GM19438 (cell line): ENCODE data around the gene TMEM135.
"Not testable (repeated sequence)": the region's sequence is repeated elsewhere in the genome, so short reads cannot be mapped to it uniquely, and the experiment has no call there.

ENCODE experiments used
- ATAC-seq: cut with Tn5 transposase; IDR thresholded peaks from one replicate; pipeline ENCODE4 v1.9.1; 2021; ENCODE audit warnings: low read depth; ENCODE audit not compliant: unreplicated experiment

Gene TMEM135

DNA sequence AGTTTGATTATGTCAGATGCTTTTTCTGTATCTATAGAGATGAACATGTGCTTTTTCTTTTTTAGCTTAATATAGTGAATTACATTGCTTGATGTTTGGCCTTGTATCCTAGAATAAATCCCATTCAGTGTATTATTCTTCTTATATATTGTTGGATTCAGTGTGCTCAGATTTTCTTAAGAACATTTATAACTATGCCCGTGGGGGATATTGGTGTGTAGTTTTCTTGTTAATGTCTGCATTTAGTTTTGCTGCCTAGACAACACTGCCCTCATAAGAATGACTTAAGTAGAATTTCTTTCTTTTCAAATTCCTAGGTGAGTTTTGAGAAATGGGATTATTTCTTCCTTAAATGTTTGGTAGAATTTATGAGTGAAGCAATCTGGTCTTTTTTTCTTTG lies 98.5 kb downstream of the TMEM135 start:
- ATAC-seq, result no peak

DNA sequence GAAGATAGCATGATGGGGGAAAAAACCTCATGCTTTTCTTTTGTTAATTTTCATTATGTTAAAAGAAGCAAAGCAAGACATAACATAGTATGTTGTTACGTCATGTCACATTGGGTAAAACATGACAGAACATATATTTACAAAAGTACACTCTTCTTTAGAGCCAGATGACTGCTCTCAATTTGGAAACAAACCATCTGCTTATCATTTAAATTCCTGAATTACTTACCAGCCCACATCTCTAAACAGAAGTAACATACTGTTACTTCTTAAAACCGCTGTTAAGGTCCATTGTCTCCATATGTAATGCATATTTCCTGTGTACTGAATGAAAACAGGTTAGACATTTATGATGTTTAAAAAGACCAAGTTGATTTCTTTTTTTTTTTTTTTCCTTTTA lies 100.0 kb downstream of the TMEM135 start:
- ATAC-seq, result no peak

DNA sequence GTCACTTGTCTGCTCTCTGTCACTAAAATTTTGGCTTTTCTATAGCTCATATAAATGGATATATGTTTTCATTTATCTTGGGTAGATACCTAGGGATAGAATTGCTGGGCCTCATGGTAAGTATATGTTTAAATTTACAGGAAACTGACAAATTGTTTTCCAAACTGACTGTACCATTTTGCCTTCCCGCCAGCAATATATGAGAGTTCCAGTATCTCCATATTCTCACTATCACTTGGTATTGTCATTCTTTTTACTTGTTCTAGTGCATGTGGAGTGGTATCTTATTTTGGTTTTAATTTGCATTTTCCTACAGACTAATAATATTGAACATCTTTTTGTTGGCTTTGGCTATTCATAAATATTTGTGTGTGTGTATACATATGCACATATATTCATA lies 101.7 kb downstream of the TMEM135 start:
- no peak for ATAC-seq

DNA sequence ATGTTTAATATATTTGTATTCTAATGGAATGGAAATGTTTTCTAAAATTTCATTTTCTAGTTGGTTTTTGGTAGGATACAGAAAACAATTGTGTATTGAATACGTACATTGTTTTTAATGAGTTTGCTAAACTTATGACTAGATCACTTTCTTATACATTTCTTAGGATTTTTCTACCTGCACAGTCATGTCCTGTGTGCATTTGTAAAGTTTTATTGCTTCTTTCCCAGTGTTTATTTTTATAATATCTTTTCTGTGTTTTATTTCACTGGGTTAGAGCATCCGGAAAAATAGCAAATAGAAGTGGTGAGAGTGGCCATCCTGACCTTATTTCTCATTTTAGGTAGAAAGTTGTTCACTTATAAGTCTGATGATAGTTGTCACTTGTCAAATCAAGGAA lies 103.6 kb downstream of the TMEM135 start:
- ATAC-seq, result no peak

DNA sequence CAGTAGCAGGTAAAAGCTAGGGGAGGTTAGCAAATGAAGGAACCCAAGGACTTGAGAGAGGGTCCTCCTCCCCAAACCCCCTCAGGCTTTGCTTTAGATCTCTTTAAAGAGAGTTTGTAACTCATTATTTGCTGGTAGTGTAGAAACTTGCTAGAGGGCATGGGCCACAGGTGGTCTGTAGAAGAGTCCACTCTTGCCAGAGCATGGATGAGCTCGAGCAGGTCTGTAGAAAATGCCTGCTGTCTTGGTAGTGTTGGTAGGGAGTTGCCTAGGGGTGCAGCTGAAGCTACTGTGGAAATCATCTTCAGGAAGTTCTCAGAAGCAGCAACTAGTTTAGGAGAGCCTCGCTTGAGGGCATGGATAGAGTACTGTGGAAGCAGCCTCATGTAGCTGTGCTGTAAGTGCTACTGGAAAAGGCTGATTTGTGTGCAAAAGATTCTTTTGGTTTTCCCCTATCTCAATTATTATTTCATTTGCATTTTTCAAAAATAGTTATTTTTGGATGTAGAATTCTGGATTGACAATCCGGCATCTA lies 104.3 kb downstream of the TMEM135 start:
- ATAC-seq, result no peak

DNA sequence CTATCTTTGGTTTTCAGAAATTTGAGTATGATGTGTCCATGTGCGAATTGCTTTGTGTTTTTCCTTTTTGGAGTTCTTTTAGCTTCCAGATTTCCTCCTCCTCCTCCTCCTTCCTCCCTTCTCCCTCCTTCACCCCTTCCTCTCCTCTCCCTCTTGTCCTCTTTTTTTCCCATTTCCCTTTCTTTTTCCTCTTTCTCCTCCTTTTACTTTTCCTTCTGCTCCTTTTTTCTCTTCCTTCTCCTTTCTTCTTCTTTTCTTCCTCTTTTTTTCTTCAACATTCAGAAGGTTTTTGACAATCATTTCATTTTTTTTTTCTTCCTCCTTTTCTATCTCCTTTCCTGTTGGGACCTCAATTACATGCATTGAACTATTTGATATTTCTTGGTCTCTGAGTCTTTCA lies 104.9 kb downstream of the TMEM135 start:
- ATAC-seq, result no peak

DNA sequence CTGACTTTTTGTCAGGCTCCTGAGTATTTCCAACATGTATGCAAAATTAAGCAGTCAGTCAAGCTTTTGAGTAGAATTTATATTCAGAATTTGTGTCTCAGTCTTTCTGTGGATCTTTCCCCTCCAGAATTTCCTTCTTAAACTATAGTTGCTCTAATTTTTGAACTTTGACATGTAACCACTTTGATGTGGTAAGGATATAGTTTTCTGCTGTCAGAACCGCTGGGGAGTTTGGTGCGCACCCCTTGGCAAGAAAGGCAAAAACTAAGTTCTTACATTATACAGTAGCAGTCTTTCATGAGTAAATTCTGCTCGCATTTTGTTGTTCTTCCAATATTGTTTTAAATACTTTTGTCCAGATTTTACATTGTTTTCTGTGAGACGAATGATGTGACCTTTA lies 105.9 kb downstream of the TMEM135 start:
- no peak for ATAC-seq

DNA sequence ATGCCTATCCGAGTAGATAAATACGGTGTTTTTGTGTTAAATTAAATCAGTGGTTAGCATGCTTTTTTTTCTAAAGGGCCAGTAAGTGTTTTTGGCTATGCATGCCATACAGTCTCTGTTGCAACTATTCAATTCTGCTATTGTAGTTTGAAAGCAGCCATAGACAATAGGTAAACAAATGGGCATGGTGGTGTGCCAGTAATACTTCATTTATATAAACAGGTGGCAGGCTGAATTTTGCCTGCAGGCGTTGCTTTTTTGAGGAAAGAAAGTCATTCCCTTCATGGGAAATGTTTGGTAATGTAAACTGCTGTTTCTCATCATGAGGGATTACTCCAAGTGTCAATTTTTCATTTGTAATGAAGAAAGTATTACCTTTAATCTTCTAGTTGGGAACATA lies 106.5 kb downstream of the TMEM135 start:
- no peak for ATAC-seq

DNA sequence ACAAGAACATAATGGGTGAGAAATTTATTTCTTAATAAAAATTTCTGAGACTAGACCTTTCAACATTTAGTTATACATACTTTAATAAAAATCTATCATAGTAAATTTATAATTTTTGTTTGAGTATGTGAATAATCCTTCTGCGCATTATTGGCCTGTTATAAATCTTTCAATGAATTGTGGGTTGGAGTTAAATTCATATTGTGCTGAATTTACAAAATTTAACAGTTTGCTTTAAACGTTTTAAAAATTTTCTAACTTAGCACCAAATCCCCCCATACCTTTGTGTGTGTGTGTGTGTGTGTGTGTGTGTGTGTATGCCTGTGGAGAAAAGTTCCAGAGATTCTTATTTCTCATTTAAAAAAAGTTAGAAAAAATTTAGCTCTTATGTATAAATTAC lies 111.0 kb downstream of the TMEM135 start:
- no peak for ATAC-seq

DNA sequence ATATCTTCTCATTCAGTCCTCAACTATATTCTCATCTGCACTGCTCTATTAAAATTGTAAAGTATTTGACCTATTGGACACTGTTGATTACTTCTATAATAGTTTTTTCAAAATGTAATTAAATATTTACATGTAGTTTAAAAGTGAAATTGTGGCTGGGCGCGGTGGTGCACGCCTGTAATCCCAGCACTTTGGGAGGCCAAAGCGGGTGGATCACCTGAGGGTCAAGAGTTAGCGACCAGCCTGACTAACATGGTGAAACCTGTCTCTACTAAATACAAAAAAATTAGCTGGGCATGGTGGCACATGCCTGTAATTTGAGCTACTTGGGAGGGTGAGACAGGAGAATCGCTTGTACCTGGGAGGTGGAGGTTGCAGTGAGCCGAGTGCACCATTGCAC lies 112.0 kb downstream of the TMEM135 start:
- ATAC-seq, result not testable (repeated sequence)

DNA sequence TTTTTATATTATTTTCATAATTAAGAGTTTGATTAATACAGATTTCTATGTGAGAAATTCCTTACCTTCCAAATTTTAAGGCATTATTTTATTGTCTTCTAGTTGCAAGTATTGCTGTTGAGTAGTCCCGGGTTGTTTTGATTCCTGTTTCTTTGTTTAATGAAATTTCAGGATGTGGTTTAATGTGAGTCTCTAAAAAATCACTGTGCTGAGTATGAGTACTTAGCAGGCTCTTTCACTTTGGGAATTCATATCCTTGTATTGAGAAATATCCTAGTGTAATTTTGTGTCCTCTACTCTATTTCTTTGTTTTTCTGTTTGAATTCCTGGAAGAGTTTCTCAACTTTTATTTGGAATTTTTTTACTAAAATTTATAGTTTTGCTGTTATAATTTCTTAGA lies 113.2 kb downstream of the TMEM135 start:
- no peak for ATAC-seq

DNA sequence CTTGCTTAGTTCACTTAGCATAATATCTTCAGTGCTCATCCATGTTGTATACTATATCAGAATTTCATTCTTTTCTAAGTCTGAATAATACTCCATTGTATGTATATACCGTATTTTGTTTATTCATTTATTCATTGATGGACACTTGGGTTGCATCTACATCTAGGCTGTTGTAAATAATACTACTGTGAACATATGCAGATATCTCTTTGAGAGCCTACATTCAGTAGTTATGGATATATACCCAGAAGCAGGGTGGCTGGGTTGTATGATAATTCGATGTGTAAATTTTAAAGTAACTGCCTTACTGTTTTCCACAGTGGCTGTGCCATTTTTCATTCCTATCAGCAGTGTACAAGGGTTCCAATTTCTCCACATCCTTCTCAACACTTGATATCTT lies 116.5 kb downstream of the TMEM135 start:
- ATAC-seq, result no peak

DNA sequence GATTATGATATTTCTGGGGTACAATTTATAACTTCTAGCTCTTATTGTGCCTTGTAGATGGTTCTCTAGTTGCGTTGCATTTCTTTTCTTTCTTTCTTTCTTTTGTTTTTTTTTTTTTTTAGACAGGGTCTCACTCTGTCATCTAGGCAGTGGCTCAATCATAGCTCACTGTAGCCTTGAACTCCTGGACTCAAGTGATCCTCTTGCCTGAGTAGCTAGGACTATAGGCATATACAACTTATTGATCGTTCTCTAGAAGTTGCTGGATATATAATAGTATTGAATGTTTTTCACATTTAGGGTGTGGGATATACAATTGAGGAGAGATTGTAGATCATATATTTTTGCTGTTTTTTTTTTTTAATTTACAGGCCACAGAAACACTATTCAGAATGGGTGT lies 119.2 kb downstream of the TMEM135 start:
- ATAC-seq, result no peak

DNA sequence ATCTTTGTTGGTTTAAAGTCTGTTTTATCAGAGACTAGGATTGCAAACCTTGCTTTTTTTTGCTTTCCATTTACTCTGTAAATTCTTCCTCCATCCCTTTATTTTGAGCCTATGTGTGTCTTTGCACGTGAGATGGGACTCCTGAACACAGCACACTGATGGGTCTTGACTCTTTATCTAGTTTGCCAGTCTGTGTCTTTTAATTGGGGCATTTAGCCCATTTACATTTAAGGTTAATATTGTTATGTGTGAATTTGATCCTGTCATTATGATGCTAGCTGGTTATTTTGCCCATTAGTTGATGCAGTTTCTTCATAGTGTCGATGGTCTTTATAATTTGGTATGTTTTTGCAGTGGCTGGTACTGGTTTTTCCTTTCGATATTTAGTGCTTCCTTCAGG lies 131.3 kb downstream of the TMEM135 start:
- not testable (repeated sequence) for ATAC-seq

DNA sequence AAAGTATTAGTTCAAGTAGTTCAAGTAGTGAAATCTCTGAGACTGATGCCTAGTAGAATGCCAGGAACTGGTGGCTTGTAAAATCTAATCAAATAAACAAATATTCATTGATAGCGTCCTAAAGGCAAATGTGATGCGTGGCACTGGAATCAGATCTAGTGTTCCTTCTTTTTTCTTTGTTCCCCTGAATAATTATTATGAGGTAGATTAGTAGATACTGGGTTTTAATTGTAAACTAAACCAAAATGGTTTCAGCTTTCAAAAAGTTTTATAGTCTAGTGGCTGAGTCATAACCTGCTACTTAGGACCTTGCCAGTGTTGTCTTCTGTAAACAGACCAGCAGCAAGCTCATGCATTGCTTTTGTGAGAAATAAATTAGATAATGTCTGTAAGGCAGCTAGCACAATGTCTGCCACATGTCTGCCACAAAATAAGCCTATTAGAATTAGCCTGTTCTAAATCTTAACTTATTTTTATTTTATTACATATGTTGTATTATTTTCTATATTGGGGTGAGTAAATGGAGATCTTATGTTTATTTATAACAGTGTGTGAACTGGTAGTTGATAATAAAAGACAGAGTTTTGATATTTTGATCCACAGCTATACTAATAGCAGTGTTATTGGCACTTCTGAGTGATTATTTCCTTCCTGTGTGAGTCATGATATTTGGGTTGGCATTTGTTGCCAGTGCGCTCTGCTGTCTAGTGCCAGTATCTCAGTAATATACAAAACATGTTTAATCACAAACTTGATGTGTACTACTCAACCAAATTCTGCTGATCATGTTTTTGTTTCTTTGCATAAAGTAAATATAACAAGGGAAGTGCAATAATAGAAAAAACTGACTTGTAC lies 135.7 kb downstream of the TMEM135 start:
- ATAC-seq, result no peak

DNA sequence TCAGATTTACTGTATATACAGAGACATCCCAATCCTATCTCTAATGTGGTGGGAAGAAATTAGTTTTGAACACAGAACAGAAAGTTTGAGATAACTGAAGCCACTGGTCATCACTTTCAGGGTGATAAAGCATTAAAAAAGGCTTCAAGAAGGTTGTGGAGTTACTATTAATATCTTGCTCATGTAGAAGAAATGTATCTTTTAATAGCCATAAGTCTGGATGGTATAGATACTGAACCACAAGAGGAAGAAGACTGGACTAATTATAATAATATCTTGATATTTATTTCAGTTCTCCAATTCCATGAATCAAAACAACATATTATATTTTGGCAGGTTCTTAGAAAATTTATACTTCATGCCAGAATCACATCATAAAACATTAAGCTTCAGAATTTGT lies 137.1 kb downstream of the TMEM135 start:
- ATAC-seq, result no peak

DNA sequence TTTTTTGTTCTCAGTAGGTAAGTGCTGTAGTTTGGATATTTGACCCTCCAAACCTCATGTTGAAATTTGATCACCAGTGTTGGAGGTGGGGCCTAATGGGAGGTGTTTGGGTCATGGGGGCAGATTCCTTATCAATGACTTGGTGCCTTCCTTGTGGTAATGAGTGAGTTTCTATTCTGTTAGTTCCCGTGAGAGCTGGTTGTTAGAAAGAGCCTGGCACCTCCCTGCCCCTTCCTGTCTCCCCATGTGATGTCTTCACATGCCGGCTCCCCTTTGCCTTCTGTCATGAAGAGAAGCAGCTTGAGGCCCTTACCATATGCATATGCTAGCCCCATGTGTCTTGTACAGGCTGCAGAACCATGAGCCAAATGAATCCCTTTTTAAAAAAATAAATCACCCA lies 138.3 kb downstream of the TMEM135 start:
- ATAC-seq, result no peak

DNA sequence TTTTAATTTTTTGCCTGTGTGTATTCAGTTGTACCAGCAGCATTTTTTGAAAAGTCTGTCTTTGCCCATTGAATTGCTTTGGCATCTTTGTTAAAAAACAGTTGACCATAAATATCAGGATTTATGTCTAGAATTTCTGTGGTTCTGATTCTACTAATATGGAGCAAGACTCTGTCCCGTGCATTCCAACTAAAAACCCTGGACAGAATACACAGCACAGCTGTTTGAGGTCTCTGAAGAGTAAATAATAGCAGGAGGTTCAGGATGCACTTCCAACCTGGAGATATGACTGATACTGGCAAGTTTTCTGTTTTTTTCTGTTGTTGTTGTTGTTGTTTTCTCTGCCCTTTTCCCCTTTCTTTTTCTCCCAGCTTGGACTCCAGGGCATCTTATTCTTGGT lies 141.9 kb downstream of the TMEM135 start:
- ATAC-seq, result no peak

DNA sequence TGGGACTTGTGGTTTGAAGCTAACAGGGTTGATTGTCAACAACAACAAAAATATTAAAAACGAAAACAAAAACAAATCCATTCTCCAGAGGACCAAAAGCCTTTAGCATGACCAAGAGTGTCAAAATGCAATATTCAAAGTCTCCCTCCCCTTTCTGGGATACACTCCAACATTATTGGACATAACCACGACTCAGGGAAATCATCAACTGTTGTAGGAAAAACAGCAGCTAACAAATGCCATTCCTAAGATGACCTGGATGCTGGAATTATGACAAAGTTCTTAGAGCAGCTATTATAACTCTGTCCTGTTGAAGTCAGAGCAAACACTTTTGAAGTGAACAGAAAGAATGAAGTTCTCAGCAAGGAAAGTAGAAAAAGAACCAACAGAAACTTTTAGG lies 143.0 kb downstream of the TMEM135 start:
- no peak for ATAC-seq

DNA sequence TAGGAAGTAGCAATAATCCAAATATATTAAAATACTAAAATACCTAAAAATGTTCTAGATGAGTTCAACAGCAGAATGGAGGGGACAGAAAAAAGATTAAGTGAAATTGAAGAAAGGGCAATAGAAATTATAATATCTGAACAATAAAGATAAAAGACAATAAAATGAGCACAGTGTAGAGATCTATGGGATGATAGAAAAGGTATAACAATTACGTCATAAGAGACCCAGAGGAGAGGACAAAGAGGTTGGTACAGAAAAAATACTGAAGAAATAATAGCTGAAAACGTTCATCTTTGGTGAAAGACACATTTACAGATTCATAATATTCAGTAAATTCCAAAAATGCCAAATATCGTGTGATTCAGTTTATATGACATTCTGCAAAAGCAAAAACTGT lies 143.4 kb downstream of the TMEM135 start:
- no peak for ATAC-seq

DNA sequence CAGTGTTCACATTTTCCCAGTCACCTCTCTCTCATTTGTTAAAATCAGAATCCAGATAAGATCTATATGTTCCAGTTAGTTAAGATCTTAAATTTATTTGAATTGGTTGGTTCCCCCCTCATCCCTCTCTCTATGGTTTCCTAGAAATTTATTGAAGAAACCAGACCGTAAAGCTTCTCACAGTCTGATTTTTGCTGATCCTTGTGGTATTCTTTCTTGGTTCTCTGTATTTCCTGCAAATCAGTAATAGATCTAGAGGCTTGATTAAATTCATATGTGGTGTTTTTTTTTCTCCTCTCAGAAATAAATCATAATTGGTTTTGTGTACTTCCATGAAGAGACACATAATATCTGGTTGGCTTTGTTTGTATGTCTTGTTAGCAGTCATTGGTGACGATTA lies 147.5 kb downstream of the TMEM135 start:
- no peak for ATAC-seq

DNA sequence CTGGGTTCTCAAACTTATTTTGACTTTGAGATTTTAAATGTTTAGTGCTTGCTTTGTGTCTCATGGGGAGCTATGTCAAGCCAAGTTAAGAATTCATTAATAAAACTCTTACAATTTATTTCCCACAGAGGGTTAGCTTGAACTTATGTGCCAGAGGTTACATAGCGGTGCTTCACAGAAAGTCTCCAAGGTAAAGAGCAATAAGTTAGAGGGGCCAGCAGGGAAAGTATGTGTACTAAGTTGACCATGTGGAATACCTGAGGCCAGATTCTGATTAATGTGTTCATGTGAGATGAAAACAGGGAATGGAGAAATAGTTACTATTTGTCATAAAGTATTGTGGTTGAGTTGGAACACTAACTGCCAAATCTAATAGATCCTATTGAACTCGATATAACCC lies 149.3 kb downstream of the TMEM135 start:
- no peak for ATAC-seq

DNA sequence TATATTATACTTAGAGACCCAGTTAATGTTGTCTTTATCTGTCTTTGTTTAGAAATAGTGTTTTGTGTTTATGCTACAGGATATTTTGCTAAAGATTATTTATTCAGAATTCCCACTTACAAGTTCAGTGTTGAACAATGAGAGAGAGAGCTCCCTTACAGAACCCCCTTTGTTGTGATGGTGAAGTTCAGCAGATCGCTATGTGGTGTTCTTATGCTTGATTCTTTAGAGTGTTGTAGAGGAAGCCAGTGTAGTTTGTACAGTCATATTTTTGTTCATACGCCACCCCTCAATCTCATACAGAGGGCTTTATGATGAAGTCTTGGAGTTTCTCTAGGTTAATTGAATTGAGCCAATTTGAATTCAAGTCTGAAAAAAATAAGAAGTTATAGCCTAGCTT lies 150.2 kb downstream of the TMEM135 start:
- no peak for ATAC-seq
